22Rv1 (cell line): Measurements from ENCODE around the gene LRRC3.

Experiments
- ZFX ChIP-seq: fragments of 450-650 bp; IDR thresholded peaks from 2 replicates; pipeline ENCODE4 v1.6.1; 2017; ENCODE audit warnings: antibody characterized with exemption, borderline replicate concordance
- TF ChIP-seq, protein P1 (sequence below): fragments of 450-650 bp; IDR thresholded peaks from 2 replicates; pipeline ENCODE4 v1.5.1; 2017; ENCODE audit warnings: mild to moderate bottlenecking

DNA sequence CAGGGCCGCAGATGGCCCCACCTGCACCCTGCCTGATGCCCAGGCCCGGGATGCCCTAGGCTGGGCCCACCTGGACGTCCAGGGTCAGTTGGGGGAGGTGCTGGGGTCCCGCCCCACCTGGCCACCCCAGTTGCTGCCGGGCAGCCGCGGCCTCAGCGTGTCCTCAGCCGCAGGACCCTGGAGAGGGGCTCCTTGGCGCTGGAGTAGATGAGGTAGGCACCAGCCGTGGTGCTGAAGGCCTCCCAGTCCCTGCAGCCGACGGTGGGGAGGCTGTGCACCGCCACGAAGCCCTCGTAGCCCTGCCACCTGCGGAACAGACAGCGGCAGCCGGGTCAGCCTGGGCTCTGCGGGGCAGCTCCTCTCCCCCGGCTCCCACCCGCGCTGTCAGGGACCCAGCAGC is 44.3 kb downstream of the LRRC3 start:
- TF ChIP-seq, protein P1, sequence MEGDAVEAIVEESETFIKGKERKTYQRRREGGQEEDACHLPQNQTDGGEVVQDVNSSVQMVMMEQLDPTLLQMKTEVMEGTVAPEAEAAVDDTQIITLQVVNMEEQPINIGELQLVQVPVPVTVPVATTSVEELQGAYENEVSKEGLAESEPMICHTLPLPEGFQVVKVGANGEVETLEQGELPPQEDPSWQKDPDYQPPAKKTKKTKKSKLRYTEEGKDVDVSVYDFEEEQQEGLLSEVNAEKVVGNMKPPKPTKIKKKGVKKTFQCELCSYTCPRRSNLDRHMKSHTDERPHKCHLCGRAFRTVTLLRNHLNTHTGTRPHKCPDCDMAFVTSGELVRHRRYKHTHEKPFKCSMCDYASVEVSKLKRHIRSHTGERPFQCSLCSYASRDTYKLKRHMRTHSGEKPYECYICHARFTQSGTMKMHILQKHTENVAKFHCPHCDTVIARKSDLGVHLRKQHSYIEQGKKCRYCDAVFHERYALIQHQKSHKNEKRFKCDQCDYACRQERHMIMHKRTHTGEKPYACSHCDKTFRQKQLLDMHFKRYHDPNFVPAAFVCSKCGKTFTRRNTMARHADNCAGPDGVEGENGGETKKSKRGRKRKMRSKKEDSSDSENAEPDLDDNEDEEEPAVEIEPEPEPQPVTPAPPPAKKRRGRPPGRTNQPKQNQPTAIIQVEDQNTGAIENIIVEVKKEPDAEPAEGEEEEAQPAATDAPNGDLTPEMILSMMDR: no peak
- no peak for TF ChIP-seq ZFX
